ENCODE measurements around the gene RASSF1. TPM values are rescaled to one million over a fixed set of nuclear protein-coding genes. Genes with fewer than 3 reads are reported as not detected.
"Not testable (repeated sequence)": the region's sequence is repeated elsewhere in the genome, so short reads cannot be mapped to it uniquely, and the experiment has no call there.

The RASSF1 gene
- total RNA-seq, 2 experiments from 2014 or later, result 75.8 to 76.5 TPM

GRCh38 chr3:50317300-50317699 lies 23.3 kb downstream of the RASSF1 start:
- POLR2A ChIA-PET, result interaction anchor here (0.9 to 13.4 kb wide), 3 partner anchors 11 to 167 kb away, joined by 3 to 126 read pairs (median 4); partner anchors contain the start of genes RASSF1 and TUSC2
- Mint-ChIP-seq H3K36me3 (ENCODE audit: low read depth) (peaks cover 1% of the 10 kb centered on the region), H3K27me3 (no peaks in the 10 kb centered on the region), H3K27ac (no peak overlapping the region), H3K4me3 (no peak overlapping the region), H3K4me1 (ENCODE audit: low read depth) (peaks cover 36% of the 10 kb centered on the region), H3K9me3 (no peaks in the 10 kb centered on the region)
- TF ChIP-seq CTCF (IDR thresholded peaks at IDR 0.05), result no peak
- CTCF ChIA-PET, result interaction anchor here (1.2 to 2.8 kb wide), 3 partner anchors 11 to 30 kb away, joined by 3 to 9 read pairs (median 3); partner anchors contain the start of gene TUSC2
- no peak for ATAC-seq
- intact Hi-C loops (cut with micrococcal nuclease), result no loop called here
- no peak for DNase-seq

- H3K36me3 Mint-ChIP-seq (ENCODE audit: low read depth), result peaks cover 1% of the 10 kb centered on the region
- POLR2A ChIA-PET, result interaction anchor here (13.4 kb wide), 1 partner anchor 19 kb away, joined by 126 read pairs; the partner anchor contains the start of gene RASSF1
- TF ChIP-seq CTCF (IDR thresholded peaks at IDR 0.05), result no peak
- peak; percentile 65 for ATAC-seq
- CTCF ChIA-PET, result interaction anchor here (1.2 to 2.8 kb wide), 2 partner anchors 11 to 30 kb away, joined by 3 to 9 read pairs; partner anchors contain the start of gene TUSC2
- no peak overlapping the region for H3K4me3 Mint-ChIP-seq
- H3K4me1 Mint-ChIP-seq (ENCODE audit: low read depth), result peaks cover 34% of the 10 kb centered on the region
- peak; percentile 80 for DNase-seq
- intact Hi-C loops (cut with micrococcal nuclease), result no loop called here
- H3K27ac Mint-ChIP-seq, result peak overlapping the region; percentile 82
- H3K27me3 Mint-ChIP-seq, result no peaks in the 10 kb centered on the region
- H3K9me3 Mint-ChIP-seq, result no peaks in the 10 kb centered on the region
These were observed 23.9 kb downstream of the RASSF1 start for GRCh38 chr3:50316657-50317242.

GRCh38 chr3:50314816-50315215 lies 25.8 kb downstream of the RASSF1 start:
- peaks cover under 1% of the 10 kb centered on the region for H3K9me3 Mint-ChIP-seq
- no peak for TF ChIP-seq CTCF (IDR thresholded peaks at IDR 0.05)
- peaks cover 2% of the 10 kb centered on the region for H3K36me3 Mint-ChIP-seq (ENCODE audit: low read depth)
- no peaks in the 10 kb centered on the region for H3K27me3 Mint-ChIP-seq
- CTCF ChIA-PET, result interaction anchor here (1.1 to 2.9 kb wide), 6 partner anchors 9 to 55 kb away, joined by 3 to 12 read pairs (median 3); partner anchors contain the start of genes HYAL3 and NAA80
- no peak for DNase-seq
- intact Hi-C loops (cut with micrococcal nuclease), result no loop called here
- H3K27ac Mint-ChIP-seq, result no peak overlapping the region
- no peak for ATAC-seq
- POLR2A ChIA-PET, result interaction anchor here (0.7 to 13.4 kb wide), 3 partner anchors 8 to 22 kb away, joined by 3 to 126 read pairs (median 4); partner anchors contain the start of genes IFRD2 and RASSF1
- peaks cover 29% of the 10 kb centered on the region for H3K4me1 Mint-ChIP-seq (ENCODE audit: low read depth)
- H3K4me3 Mint-ChIP-seq, result no peak overlapping the region

GRCh38 chr3:50314342-50314741 lies 26.3 kb downstream of the RASSF1 start:
- POLR2A ChIA-PET, result interaction anchor here (1.5 to 13.4 kb wide), 3 partner anchors 15 to 22 kb away, joined by 3 to 126 read pairs (median 4); partner anchors contain the start of genes HYAL3, IFRD2, NAA80 and RASSF1
- intact Hi-C loops (cut with micrococcal nuclease), result no loop called here
- ATAC-seq, result no peak
- TF ChIP-seq CTCF (IDR thresholded peaks at IDR 0.05), result no peak
- no peaks in the 10 kb centered on the region for H3K27me3 Mint-ChIP-seq
- H3K4me3 Mint-ChIP-seq, result no peak overlapping the region
- H3K4me1 Mint-ChIP-seq (ENCODE audit: low read depth), result peaks cover 25% of the 10 kb centered on the region
- no peak for DNase-seq
- CTCF ChIA-PET, result interaction anchor here (1.3 to 2.9 kb wide), 5 partner anchors 9 to 54 kb away, joined by 3 to 12 read pairs (median 3); partner anchors contain the start of genes HYAL3 and NAA80
- H3K9me3 Mint-ChIP-seq, result peaks cover 1% of the 10 kb centered on the region
- H3K27ac Mint-ChIP-seq, result no peak overlapping the region
- peaks cover 4% of the 10 kb centered on the region for H3K36me3 Mint-ChIP-seq (ENCODE audit: low read depth)

GRCh38 chr3:50312041-50312440 lies 28.6 kb downstream of the RASSF1 start:
- intact Hi-C loops (cut with micrococcal nuclease), result not testable (repeated sequence)

More at GRCh38 chr3:50312041-50312440, 28.6 kb downstream of the RASSF1 start:
- POLR2A ChIA-PET; H3K9me3 Mint-ChIP-seq; H3K36me3 Mint-ChIP-seq (ENCODE audit: low read depth); CTCF ChIA-PET; H3K4me3 Mint-ChIP-seq; DNase-seq; H3K27ac Mint-ChIP-seq; H3K27me3 Mint-ChIP-seq; ATAC-seq: not testable (repeated sequence)
- peaks cover 15% of the 10 kb centered on the region for H3K4me1 Mint-ChIP-seq (ENCODE audit: low read depth)

Data from activated CD8-positive, alpha-beta T cell treated with anti-CD3 and anti-CD28 coated beads for 36 hours (primary cell).